CD4-positive, alpha-beta T cell (primary cell): Measurements from ENCODE around the gene POLRMT. TPM values are rescaled to one million over a fixed set of nuclear protein-coding genes. Genes with fewer than 3 reads are reported as not detected.

Experiments
- ATAC-seq: fragments of 200-7000 bp; cut with Tn5 transposase; one replicate; pipeline ENCODE4 v1.10.0; 2022; ENCODE audit warnings: mild to moderate bottlenecking; ENCODE audit not compliant: poor library complexity
- CTCF ChIA-PET: fragments of 350-600 bp; sonication (Branson Sonifier 250); formaldehyde crosslinking; loops from one replicate; lab custom pipeline; 2021; ENCODE audit warnings: antibody characterized with exemption, inconsistent platforms; lab: Charles Lee
- POLR2A ChIA-PET: fragments of 350-600 bp; sonication (Branson Sonifier 250); formaldehyde crosslinking; loops from one replicate; lab custom pipeline; 2021; ENCODE audit warnings: antibody characterized with exemption, inconsistent platforms; lab: Charles Lee
- DNase-seq, 14 experiments: peaks; one replicate each; pipeline ENCODE4 v3.0.0-alpha.2; 2013 to 2020; ENCODE audit warnings: mixed read lengths in 2 of 14
- H3K27ac ChIP-seq, 2 donors: one replicate each; pipeline versions ENCODE4 v1.5.1 to v1.7.0; 2013; ENCODE audit warnings: low read length in 2 of 2, low read depth in 1 of 2, mild to moderate bottlenecking in 1 of 2
- H3K27me3 ChIP-seq, 2 experiments: 1 replicate in 1 of 2; 2 replicates in 1 of 2; pipeline versions ENCODE4 v1.6.1 to v1.7.0; 2013; ENCODE audit warnings: low read length in 2 of 2, control low read depth in 1 of 2, mild to moderate bottlenecking in 1 of 2, moderate library complexity in 1 of 2; ENCODE audit not compliant: insufficient read depth in 2 of 2, control insufficient read depth in 1 of 2
- H3K36me3 ChIP-seq: one replicate; pipeline ENCODE4 v1.6.1; 2013; ENCODE audit warnings: low read length, control low read depth; ENCODE audit not compliant: insufficient read depth
- H3K4me1 ChIP-seq: one replicate; pipeline ENCODE4 v1.6.1; 2013; ENCODE audit warnings: low read length, control low read depth; ENCODE audit not compliant: insufficient read depth
- H3K4me3 ChIP-seq: one replicate; pipeline ENCODE4 v1.5.1; 2013; ENCODE audit warnings: mild to moderate bottlenecking, low read length, moderate library complexity
- H3K9me3 ChIP-seq, 2 experiments: 1 replicate in 1 of 2; 2 replicates in 1 of 2; pipeline versions ENCODE4 v1.6.1 to v1.7.0; 2013; ENCODE audit warnings: low read length in 2 of 2, mild to moderate bottlenecking in 2 of 2, control low read depth in 1 of 2, moderate library complexity in 1 of 2; ENCODE audit not compliant: control insufficient read depth in 1 of 2, insufficient read depth in 1 of 2
- H3K27ac Mint-ChIP-seq: one replicate; pipeline ENCODE4 v1.8.0; 2020; ENCODE audit warnings: mixed read lengths
- H3K27me3 Mint-ChIP-seq: one replicate; pipeline ENCODE4 v1.8.0; 2021; ENCODE audit warnings: mixed read lengths
- H3K36me3 Mint-ChIP-seq: one replicate; pipeline ENCODE4 v1.8.0; 2021; ENCODE audit warnings: low read depth, mixed read lengths
- H3K4me1 Mint-ChIP-seq: one replicate; pipeline ENCODE4 v1.8.0; 2021; ENCODE audit warnings: low read depth, mixed read lengths
- H3K4me3 Mint-ChIP-seq: one replicate; pipeline ENCODE4 v1.8.0; 2020; ENCODE audit warnings: mild to moderate bottlenecking, mixed read lengths
- H3K9me3 Mint-ChIP-seq: one replicate; pipeline ENCODE4 v1.8.0; 2020; ENCODE audit warnings: mixed read lengths
- intact Hi-C, 2 experiments: fragments of 100-400 bp; cut with DNase I in 1 of 2; cut with micrococcal nuclease in 1 of 2; formaldehyde crosslinking; loops; one replicate each; pipeline versions ENCODE4 v1.15.1 to v1.9.0; 2023 to 2025; cut with DNase I, micrococcal nuclease
- total RNA-seq, 174 experiments: library from RNA in 2 of 174; stranded (reverse) in 2 of 174; gene quantifications; one replicate each; pipeline ENCODE4 v1.2.3 and lab custom pipeline; 2021 to 2026
- TF ChIP-seq, protein P1 (sequence below): fragments of 200-600 bp; IDR thresholded peaks from one replicate; pipeline ENCODE4 v1.8.0; 2022; ENCODE audit warnings: antibody characterized with exemption, mild to moderate bottlenecking

Gene POLRMT
- total RNA-seq, 2 experiments from 2014 or later = 54.4 to 56.2 TPM

DNA sequence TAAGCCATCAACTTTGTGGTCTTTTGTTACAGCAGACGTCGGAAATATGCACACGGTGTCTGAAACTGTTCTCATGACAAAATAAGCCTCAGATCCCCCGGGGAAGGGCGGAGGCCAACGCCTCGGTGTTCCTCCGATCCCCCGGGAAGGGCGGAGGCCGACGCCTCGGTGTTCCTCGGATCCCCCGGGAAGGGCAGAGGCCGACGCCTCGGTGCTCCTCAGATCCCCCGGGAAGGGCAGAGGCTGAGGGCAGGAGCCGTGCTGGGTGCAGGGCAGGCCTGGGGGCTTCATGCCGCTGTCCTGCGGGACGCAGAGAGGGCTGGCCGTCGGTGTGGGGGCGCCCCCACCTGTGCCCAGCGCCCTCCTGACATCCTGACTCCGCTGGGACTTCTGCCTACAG is 11.0 kb upstream of the POLRMT start:
- ATAC-seq (no peak), DNase-seq (no peak)
- peaks cover 29% of the 10 kb centered on the region for H3K36me3 ChIP-seq
- Mint-ChIP-seq H3K4me1 (peaks cover 3% of the 10 kb centered on the region), H3K27me3 (no peaks in the 10 kb centered on the region), H3K36me3 (peaks cover 24% of the 10 kb centered on the region), H3K27ac (no peak overlapping the region), H3K4me3 (no peak overlapping the region), H3K9me3 (no peaks in the 10 kb centered on the region)
- intact Hi-C loops = no loop called here
- CTCF ChIA-PET = no interaction called here
- H3K27ac ChIP-seq = no peak overlapping the region
- no peaks in the 10 kb centered on the region for H3K9me3 ChIP-seq
- H3K4me3 ChIP-seq = no peak overlapping the region
- H3K4me1 ChIP-seq = peaks cover 11% of the 10 kb centered on the region
- POLR2A ChIA-PET = no interaction called here
- no peaks in the 10 kb centered on the region for H3K27me3 ChIP-seq
- TF ChIP-seq, protein P1, sequence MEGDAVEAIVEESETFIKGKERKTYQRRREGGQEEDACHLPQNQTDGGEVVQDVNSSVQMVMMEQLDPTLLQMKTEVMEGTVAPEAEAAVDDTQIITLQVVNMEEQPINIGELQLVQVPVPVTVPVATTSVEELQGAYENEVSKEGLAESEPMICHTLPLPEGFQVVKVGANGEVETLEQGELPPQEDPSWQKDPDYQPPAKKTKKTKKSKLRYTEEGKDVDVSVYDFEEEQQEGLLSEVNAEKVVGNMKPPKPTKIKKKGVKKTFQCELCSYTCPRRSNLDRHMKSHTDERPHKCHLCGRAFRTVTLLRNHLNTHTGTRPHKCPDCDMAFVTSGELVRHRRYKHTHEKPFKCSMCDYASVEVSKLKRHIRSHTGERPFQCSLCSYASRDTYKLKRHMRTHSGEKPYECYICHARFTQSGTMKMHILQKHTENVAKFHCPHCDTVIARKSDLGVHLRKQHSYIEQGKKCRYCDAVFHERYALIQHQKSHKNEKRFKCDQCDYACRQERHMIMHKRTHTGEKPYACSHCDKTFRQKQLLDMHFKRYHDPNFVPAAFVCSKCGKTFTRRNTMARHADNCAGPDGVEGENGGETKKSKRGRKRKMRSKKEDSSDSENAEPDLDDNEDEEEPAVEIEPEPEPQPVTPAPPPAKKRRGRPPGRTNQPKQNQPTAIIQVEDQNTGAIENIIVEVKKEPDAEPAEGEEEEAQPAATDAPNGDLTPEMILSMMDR = no peak

DNA sequence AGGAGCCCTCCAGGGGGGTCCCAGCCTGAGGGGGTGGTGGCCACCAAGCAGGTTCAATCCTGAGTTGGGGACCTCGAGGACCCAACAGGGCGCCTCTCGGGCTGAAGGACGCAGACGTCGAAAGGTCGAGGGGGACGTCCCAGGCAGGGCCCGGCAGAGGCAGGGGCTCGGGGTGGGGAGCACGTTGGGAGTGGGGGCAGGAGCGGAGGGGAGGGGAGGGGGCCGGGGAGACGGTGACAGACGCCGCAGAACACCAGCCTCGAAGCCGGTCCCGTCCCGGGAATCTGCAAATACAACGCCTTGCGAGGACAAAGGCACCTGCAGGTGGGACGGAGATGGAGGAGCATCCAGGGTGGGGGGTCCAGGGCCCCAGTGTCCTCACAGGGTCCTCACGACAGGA is 10.4 kb upstream of the POLRMT start:
- no peak for ATAC-seq
- Mint-ChIP-seq H3K4me3 (no peak overlapping the region), H3K27me3 (no peaks in the 10 kb centered on the region), H3K27ac (no peak overlapping the region), H3K4me1 (peaks cover 6% of the 10 kb centered on the region), H3K9me3 (no peaks in the 10 kb centered on the region), H3K36me3 (peaks cover 23% of the 10 kb centered on the region)
- TF ChIP-seq, protein P1 = no peak
- H3K36me3 ChIP-seq = peaks cover 22% of the 10 kb centered on the region
- DNase-seq = no peak
- H3K4me3 ChIP-seq = no peak overlapping the region
- no peaks in the 10 kb centered on the region for H3K9me3 ChIP-seq
- CTCF ChIA-PET = no interaction called here
- intact Hi-C loops = no loop called here
- H3K27me3 ChIP-seq = no peaks in the 10 kb centered on the region
- POLR2A ChIA-PET = no interaction called here
- H3K27ac ChIP-seq = no peak overlapping the region
- H3K4me1 ChIP-seq = peaks cover 17% of the 10 kb centered on the region

DNA sequence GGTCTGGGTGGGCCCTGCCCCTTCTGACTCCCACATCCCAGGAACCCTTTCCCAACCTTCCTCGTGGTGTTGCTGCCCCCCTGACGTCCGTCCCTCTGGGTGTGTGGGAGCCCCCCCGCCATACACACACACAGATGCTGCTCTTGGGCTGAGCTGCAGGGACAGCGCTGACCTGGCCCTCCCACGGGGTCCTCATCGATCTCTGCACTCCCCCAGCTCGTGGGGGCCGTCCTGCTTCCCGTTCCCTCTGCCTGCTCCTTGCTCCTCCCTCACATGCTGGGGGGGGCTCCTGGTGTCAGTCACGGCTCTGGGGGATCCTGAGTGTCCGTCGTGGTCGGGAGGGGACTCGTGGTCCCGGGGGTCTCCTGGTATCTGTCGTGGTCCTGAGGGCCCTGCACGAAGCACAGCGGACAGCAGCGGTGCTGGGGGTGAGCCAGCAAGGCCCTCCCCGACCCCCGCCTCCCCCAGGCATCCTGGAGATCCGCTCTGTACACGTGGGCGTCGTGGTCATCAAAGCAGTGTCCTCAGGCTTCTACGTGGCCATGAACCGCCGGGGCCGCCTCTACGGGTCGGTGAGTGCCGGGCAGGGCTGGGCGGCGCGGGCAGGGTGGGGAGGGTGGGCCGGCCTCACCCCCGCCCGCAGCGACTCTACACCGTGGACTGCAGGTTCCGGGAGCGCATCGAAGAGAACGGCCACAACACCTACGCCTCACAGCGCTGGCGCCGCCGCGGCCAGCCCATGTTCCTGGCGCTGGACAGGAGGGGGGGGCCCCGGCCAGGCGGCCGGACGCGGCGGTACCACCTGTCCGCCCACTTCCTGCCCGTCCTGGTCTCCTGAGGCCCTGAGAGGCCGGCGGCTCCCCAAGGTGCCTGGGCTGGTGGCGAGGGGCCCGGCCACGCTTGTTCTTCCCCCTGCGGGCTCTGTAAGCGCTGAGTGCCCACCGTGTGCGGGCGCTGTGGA is 9.7 kb upstream of the POLRMT start:
- ChIA-PET POLR2A (interaction anchor here (0.7 kb wide), 1 partner anchor 17 kb away, joined by 3 read pairs; no protein-coding TSS in a partner anchor), CTCF (interaction anchor here (1.6 kb wide), 1 partner anchor 59 kb away, joined by 3 read pairs; no protein-coding TSS in a partner anchor)
- intact Hi-C loops = no loop called here
- H3K27ac Mint-ChIP-seq = no peak overlapping the region
- peaks cover 6% of the 10 kb centered on the region for H3K4me1 Mint-ChIP-seq
- H3K27me3 Mint-ChIP-seq = no peaks in the 10 kb centered on the region
- TF ChIP-seq, protein P1 = no peak
- Histone ChIP-seq H3K4me3 (no peak overlapping the region), H3K9me3 (no peaks in the 10 kb centered on the region), H3K36me3 (peaks cover 17% of the 10 kb centered on the region), H3K4me1 (peaks cover 24% of the 10 kb centered on the region), H3K27me3 (no peaks in the 10 kb centered on the region), H3K27ac (no peak overlapping the region)
- peaks cover 19% of the 10 kb centered on the region for H3K36me3 Mint-ChIP-seq
- H3K4me3 Mint-ChIP-seq = no peak overlapping the region
- no peaks in the 10 kb centered on the region for H3K9me3 Mint-ChIP-seq
- DNase-seq (no peak), ATAC-seq (no peak)
